GM12891 (cell line): ENCODE data around the gene AKAP8.
"Not testable (repeated sequence)": the region's sequence is repeated elsewhere in the genome, so short reads cannot be mapped to it uniquely, and the experiment has no call there.

ENCODE experiments used
- DNase-seq: peaks from one replicate; pipeline ENCODE4 v3.0.0; 2011; ENCODE audit warnings: low spot score; ENCODE audit not compliant: insufficient read length
- FAIRE-seq: peaks from 2 replicates; lab custom pipeline; 2011; peaks lifted over from hg19 to GRCh38; lab: Jason Lieb, UNC
- PAX5 ChIP-seq: IDR thresholded peaks from 2 replicates; pipeline ENCODE4 v1.6.1; 2011; ENCODE audit warnings: low read length, moderate library complexity, mild to moderate bottlenecking; ENCODE audit not compliant: insufficient read depth, severe bottlenecking
- POLR2A ChIP-seq: IDR thresholded peaks from 2 replicates; pipeline ENCODE4 v1.6.1; 2011; ENCODE audit warnings: low read depth, low read length, control low read depth
- POLR2AphosphoS5 ChIP-seq: IDR thresholded peaks from 2 replicates; pipeline ENCODE4 v1.6.1; 2011; ENCODE audit warnings: low read depth, low read length, control low read depth
- POU2F2 ChIP-seq: IDR thresholded peaks from 2 replicates; pipeline ENCODE4 v1.6.1; 2011; ENCODE audit warnings: low read depth, mild to moderate bottlenecking, control low read depth, low read length, moderate library complexity
- SPI1 ChIP-seq: IDR thresholded peaks from 2 replicates; pipeline ENCODE4 v1.6.1; 2011; ENCODE audit warnings: low read depth, low read length, control low read depth
- TAF1 ChIP-seq: IDR thresholded peaks from 2 replicates; pipeline ENCODE4 v1.6.1; 2011; ENCODE audit warnings: low read depth, low read length, control low read depth

The AKAP8 gene

GRCh38 chr19:15421721-15422260 lies 42.2 kb upstream of the AKAP8 start:
- DNase-seq (no peak), FAIRE-seq (no peak)
- TF ChIP-seq POLR2AphosphoS5 (no peak), SPI1 (no peak), PAX5 (no peak), TAF1 (no peak), POU2F2 (no peak), POLR2A (no peak)

- no peak for FAIRE-seq
- no peak for TF ChIP-seq PAX5
- TF ChIP-seq POLR2A, result no peak
- TF ChIP-seq POU2F2, result no peak
- no peak for TF ChIP-seq POLR2AphosphoS5
- no peak for TF ChIP-seq TAF1
- no peak for TF ChIP-seq SPI1
- DNase-seq, result no peak
Measured at GRCh38 chr19:15421136-15421695, 41.6 kb upstream of the AKAP8 start.

GRCh38 chr19:15419413-15420025 lies 39.9 kb upstream of the AKAP8 start:
- TF ChIP-seq TAF1, result no peak
- no peak for TF ChIP-seq POU2F2
- TF ChIP-seq POLR2A, result no peak
- no peak for TF ChIP-seq SPI1
- no peak for TF ChIP-seq PAX5
- no peak for TF ChIP-seq POLR2AphosphoS5
- no peak for DNase-seq
- no peak for FAIRE-seq

- FAIRE-seq (peak; percentile 97), DNase-seq (peak; percentile 99)
- TF ChIP-seq TAF1 (peak; percentile 85), SPI1 (no peak), POLR2A (peak; percentile 95), POLR2AphosphoS5 (peak; percentile 94)
Measured at GRCh38 chr19:15418579-15419412, 39.2 kb upstream of the AKAP8 start, which contains the start of gene AKAP8L. Gene AKAP8L (minus strand): TSS chr19:15418988. CDS start chr19:15418923, 65 bp downstream.

- no peak for TF ChIP-seq POLR2AphosphoS5
- no peak for TF ChIP-seq POU2F2
- no peak for TF ChIP-seq POLR2A
- no peak for TF ChIP-seq PAX5
- TF ChIP-seq TAF1, result no peak
- TF ChIP-seq SPI1, result no peak
- FAIRE-seq, result no peak
- DNase-seq, result no peak
Measured at GRCh38 chr19:15418231-15418578, 38.6 kb upstream of the AKAP8 start.

- no peak for FAIRE-seq
- 0 out of 2 replicates have a peak, but pooled peaks have one; percentile 1 for TF ChIP-seq SPI1
- TF ChIP-seq TAF1, result no peak
Measured at GRCh38 chr19:15417699-15418098, 38.1 kb upstream of the AKAP8 start.

GRCh38 chr19:15412832-15413231 lies 33.2 kb upstream of the AKAP8 start:
- DNase-seq (no peak), FAIRE-seq (no peak)
- TF ChIP-seq SPI1, result no peak
- no peak for TF ChIP-seq TAF1
- no peak for TF ChIP-seq POLR2AphosphoS5
- TF ChIP-seq POLR2A, result no peak
- TF ChIP-seq PAX5, result no peak
- TF ChIP-seq POU2F2, result no peak

More at GRCh38 chr19:15417699-15418098, 38.1 kb upstream of the AKAP8 start:
- no peak for DNase-seq

- not testable (repeated sequence) for DNase-seq, FAIRE-seq
Measured at GRCh38 chr19:15411351-15411750, 31.8 kb upstream of the AKAP8 start.

- DNase-seq, result no peak
- TF ChIP-seq POLR2AphosphoS5 (no peak), TAF1 (no peak), PAX5 (no peak), SPI1 (no peak), POLR2A (no peak)
- FAIRE-seq, result no peak
Measured at GRCh38 chr19:15404780-15405211, 25.2 kb upstream of the AKAP8 start.

- no peak for FAIRE-seq
- TF ChIP-seq PAX5 (no peak), SPI1 (no peak), POLR2AphosphoS5 (no peak), TAF1 (no peak), POLR2A (no peak), POU2F2 (no peak)
- no peak for DNase-seq
Measured at GRCh38 chr19:15404097-15404779, 24.7 kb upstream of the AKAP8 start.
